HG02610 (cell line): ENCODE measurements around the gene CYP3A4.
"Not testable (repeated sequence)": the region's sequence is repeated elsewhere in the genome, so short reads cannot be mapped to it uniquely, and the experiment has no call there.

Source experiments
- ATAC-seq: cut with Tn5 transposase; IDR thresholded peaks from one replicate; pipeline ENCODE4 v1.9.1; 2021; ENCODE audit warnings: mild to moderate bottlenecking, moderate library complexity; ENCODE audit not compliant: unreplicated experiment

The CYP3A4 gene

DNA sequence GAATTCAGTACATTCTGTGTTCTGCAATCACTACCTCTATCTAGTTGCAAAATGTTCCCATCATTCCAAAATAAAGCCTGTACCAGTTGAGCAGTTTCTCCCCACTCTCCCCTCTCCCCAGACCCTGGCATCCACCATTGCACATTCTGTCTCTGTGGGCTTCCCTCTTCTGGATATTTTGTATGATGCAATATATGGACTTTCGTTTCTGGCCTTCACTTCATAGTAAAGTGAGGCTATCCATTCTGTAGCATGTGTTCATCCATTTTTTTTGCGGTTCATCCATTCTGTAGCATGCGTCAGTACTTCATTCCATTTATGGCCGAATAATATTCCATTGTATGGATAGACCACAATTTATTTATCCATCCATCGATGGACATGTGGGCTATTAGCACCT, 9.5 kb upstream of the CYP3A4 start:
- no peak for ATAC-seq

DNA sequence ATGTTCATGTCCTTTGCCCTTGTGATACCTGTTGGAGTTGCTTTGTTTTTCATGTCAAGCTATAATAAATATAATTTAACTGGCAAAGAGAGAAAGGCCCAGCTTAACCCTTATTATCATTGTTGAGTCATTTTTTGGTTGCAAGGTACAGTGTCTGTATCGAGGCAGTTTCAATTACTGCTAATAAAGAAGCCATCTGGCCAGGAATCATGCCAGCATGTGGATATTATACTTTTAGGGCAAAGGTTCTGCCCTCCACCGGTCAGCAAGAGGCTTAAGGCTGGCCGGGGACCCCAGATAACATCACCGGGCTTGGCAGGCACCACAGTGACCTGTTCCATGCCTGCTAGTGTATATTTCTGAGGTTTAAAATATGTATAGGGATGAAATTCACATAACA, 9.0 kb upstream of the CYP3A4 start:
- ATAC-seq = no peak

DNA sequence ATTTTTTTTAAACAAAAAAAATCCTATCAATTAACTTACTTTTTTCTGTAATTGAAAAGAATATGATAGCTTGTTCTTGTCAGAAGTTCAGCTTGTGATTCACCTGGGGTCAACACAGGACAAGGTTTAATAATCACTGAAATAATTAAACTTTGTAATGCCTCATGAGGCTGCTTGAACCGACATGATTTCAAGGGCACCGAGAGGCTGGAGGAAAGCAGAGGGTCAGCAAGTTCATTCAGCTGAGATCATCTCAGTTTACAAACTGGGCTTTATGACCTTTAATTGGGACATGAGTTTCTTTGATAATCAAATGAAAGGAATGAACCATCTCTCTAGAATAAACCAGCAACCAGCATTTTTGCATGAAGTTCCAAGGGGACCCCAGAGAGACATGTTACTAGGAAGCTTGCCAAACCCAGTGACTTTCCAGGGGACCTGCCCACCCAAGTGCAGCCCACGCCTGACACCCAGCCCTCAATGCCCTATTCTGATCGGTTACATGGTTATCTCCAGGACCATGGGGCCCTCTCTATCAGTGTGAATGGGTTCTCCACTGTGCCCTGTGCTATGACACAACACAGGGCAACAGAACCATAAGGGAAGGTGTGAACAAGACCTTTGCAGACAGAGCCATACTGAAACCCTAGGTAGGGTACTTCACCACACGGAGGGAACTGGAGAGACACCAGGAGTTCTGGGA, 7.8 kb upstream of the CYP3A4 start:
- ATAC-seq = no peak

DNA sequence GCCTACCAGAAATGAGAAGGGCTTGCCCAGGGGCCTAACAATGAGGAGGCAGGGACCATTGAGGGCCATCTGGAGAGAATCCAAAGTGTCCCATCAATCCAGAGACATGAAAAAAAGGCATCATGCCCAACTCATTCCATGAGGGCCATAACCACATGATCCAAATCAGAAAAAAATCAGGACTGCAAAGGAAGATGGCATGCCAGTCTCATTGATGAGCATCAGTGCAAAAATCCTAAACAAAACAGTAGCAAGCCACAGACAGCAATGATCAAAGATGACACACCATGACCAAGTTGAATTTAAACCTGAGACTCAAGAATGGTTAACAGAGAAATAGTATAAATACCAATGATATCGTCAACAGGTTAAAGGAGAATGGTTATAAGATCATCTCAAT, 7.0 kb upstream of the CYP3A4 start:
- no peak for ATAC-seq

DNA sequence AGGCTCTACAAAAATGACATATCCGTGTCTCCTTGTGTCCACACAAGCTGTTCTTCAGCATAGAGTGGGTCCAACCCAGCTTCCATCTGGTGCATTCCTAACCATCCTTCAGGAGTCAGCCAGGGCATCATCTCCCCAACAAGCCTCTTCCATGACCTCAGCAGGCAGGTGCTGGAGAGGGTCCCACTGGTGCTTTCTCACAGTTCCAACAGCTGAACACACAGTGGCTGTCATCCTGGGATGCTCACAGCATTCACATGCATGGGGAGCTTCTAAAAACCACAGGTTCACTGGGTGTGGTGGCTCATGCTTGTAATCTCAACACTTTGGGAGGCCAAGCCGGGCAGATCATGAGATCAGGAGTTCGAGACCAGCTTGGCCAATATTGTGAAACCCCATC, 6.4 kb upstream of the CYP3A4 start:
- no peak for ATAC-seq

DNA sequence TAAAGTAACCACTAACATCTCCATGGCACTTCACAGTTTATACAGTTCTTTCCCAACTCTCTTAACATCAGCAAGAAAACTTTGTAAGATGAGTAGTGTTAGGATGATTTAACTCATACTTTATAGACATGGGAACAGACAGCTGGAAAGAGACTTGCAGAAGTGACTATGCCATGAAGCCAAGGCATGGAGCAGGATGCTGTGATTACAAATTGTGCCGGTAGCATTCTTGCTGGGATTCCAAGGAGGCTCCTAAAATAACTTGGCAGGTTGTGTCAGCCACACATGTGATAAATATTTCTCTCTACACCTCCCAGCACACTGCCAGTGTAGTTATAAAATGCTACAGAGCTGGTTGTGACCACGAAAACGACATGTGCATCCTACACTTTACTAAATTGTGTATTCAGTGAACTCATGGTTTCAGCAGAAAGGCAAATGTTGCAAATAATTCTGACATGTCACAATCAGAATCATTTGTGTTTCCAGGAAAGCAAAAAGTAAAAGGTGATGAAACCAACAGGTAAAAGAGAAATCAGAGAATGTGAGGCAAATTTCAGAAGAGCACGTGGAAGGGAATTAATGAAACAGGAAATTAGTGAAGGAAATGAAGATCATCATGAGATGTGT, 5.6 kb upstream of the CYP3A4 start:
- no peak for ATAC-seq

DNA sequence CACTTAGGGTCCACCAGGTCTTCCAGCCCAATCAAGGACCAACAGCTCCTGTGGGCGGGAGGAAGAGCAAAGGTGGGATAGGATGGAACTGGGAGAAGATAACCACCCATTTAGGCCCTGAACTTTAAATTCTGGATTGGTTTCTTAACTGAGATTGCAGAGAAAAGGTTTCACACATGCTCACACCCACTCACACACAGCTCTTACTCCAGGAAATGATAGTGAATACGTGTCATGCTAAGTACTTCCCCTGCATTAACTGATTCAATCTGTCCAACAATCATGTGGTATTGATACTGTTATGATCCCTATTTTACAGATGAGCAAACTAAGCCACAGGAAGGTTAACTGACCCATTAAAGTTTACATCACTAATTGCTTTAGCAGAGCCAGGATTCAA, 4.6 kb upstream of the CYP3A4 start:
- no peak for ATAC-seq

DNA sequence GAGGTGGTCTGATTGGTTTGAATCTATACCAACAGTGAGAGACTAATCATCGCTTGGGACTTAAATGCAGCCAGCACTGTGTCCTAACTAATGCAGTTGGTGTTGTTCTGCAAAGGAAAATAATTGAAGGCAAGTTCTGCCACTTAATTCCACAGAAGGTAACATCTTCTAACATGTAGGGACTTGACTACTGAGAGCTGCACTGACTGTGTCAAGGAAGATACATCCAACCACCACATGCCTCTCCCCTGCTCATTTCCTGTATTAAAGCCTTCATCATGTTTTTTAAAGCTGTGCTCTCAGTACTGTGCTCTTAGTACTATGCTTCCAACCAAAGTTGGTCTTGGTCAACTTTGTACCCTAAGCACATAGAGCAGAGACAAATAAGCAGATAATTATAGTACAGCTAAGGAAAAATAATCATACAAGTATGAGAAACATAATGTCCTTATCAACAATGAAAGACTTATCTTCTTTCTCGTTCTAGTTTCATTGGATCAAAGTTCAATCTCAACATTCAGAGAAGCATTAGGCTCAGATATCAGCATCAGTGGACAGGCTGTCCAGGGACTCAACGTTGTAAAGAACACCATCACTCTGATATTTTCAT, 2.8 kb upstream of the CYP3A4 start:
- no peak for ATAC-seq

DNA sequence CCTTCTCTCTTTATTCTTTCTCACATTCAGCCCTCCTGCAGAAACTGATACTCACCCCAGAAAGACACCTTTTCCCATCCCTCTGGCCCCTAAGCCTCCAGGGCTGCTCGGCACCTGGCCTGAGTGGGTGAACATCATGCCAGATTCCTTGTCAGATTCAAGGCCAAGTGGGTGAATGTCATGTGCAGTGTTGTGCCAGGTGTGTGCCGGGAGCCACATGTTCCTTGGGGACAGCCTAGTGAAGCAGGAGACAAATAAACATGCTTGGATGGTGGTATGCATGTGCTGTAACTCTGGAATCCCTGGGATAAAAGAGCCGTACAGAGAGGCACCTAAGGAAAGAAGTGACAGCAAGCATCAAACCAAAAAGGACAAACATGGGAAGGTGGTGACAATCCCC, 1.7 kb upstream of the CYP3A4 start:
- not testable (repeated sequence) for ATAC-seq

DNA sequence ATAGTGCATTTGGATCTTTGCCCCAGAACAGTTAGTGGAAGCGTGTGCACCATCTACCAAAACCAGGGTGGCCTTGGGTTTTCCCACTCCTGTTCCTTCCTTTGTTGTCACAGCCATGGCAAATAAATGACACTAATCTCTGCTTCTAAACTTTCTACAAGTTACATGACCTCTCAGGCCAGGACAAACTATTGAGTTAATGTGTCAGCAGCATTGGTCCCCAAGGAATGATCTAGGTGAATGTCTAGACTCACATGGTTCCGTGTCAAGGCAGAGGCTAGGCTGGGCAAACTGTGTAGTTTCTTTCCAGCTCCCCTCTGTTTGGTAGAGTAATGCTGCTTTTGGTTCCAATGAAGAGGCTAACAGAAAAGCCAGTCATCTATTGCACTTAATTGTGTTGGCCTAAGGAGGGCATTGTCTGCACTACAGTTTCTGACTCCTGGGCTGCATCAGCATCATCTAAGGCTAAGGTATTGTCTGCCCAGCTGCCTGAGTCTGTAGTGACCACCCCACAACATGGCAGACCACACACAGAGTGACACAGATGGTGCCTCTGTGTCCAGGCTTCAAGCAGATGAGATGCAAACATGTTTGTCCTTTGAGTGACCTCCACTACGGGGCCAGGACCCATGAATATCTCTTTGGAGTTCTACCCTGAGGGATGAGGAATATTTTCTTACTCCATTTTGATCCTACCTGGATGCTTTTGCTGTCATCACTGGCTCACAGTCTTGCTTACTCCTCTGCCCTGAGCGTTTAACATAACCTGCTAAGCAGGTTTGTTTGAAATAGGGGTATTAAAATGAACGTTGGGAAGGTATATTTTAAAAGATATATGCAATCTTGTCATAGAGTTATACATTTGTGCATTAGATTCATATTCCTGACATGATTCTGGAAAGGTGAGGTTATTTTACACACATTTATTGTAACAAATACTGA, 1.7 kb downstream of the CYP3A4 start:
- no peak for ATAC-seq

DNA sequence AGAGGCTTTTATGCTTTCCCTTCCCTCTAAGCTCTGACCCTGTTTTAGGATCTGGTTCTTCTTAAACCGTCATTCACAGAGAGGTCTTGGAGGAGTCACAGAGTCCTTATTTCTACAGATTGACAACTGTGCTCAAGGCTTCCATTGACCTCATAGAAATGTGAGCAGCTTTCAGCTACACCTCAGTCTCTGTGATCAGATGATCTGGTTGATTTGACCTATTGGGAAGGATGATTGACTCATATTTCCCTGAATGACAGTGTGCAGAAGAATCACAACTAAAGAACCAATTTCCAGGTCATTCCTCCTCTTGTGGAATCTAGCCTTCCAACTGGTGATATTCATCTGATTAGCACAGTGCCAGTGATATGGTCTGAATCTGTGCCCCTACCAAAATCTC, 3.4 kb downstream of the CYP3A4 start:
- no peak for ATAC-seq

DNA sequence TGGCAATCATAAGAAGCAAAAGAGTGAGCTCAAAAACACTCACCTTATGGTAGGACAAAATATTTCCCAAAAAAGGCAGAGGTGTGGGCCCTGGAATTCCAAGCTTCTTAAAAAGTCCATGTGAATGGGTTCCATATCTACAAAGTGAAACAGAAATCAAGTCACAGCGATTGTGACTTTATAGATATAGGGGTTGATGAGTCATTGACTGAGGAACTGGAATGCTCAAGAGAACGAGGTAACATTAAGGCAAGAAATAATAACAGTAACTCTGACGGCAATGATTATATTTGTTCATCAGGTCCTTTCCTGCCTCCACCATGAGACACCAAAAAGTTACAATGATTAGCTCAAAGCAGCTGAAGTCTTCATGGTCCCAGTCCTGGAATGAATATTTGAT, 4.0 kb downstream of the CYP3A4 start:
- ATAC-seq = no peak

DNA sequence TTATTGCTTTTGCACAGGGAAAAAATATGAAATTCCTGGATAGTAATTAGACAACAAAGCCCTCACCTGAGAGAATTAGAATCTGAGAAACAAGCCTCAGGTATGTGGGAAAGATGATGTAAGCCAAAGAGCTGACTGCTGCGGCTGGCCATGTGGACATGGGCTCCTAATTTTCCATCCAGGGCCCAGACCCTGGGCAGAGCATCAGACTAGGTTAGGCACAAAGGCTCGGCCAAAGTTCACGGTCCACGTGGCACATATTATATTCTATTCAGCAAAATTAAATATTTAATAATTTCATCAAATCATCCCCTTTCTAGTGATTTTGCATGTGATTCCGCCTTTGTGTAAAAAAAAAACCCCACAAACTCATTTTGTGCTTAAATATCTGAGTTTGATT, 5.1 kb downstream of the CYP3A4 start:
- ATAC-seq = no peak

DNA sequence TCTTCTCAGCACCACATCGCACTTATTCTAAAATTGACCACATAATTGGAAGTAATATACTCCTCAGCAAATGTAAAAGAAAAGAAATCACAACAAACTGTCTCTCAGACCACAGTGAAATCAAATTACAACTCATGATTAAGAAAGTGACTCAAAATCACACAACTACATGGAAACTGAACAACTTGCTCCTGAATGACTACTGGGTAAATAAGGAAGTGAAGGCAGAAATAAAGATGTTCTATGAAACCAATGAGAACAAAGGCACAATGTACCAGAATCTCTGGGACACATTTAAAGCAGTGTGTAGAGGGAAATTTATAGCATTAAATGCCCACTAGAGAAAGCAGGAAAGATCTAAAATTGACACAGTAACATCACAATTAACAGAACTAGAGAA, 10.6 kb downstream of the CYP3A4 start:
- not testable (repeated sequence) for ATAC-seq

DNA sequence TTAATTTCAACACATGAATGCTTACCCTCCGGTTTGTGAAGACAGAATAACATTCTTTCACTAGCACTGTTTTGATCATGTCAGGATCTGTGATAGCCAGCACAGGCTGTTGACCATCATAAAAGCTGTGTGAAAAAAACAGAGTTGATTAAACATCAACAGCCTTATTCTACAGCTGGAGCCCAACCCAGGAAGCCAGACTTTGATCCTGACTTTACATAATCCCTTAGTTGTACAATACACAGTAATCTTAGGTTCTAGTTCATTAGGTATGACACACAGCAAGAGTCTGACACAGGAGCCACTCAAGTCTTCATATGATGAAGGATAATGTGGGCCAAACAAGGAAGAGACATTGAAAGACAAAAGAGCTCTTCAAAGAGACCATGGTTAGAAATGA, 11.4 kb downstream of the CYP3A4 start:
- ATAC-seq = no peak

DNA sequence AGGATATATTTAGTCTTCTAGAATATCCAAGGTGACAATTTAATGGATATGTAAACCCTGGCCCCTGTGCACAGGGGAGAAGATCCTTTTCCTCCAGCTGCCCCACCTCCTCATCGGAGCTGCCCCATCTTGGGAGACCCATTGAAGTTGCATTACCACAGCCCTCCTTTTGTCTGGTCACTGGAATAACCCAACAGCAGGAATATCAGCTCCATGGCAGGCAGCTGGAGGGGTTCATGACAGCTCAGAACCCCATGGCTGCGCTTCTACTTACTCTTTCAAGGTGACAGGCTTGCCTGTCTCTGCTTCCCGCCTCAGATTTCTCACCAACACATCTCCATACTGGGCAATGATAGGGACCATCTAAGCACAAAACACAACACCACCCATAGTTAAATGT, 14.5 kb downstream of the CYP3A4 start:
- ATAC-seq = not testable (repeated sequence)

DNA sequence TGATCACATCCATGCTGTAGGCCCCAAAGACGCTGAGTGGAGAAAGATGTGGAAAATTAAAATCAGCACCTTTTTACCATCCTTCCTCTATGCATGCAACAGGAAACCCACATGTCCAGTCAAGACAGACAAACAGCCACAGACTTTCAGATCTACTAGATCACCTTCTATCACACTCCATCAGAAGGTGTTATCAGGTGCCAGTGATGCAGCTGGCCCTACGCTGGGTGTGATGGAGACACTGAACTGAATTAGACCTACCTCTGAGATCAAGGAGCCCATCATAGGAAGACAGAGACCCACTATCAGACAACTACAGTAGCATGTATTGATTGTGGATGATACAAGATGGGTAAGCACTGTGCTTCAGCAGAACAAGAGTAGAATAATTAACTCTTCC, 15.5 kb downstream of the CYP3A4 start:
- no peak for ATAC-seq

DNA sequence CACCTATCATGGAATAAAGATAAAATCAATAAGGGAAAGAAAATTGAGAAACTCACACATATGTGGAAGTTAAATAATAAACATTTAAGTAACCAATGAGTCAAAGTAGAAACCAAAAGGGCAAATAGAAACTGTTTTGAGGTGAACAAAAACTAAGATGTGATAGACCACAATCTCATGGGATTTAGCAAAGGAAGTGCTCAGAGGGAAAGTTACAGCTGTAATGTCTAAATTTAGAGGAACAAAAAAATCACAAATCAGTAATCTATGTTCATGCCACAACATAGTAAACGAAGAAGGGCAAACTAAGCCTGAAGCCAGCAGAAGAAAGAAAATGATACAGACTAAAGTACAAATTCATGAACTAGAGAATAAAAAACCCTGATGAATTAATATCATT, 16.3 kb downstream of the CYP3A4 start:
- ATAC-seq = peak; percentile 83

DNA sequence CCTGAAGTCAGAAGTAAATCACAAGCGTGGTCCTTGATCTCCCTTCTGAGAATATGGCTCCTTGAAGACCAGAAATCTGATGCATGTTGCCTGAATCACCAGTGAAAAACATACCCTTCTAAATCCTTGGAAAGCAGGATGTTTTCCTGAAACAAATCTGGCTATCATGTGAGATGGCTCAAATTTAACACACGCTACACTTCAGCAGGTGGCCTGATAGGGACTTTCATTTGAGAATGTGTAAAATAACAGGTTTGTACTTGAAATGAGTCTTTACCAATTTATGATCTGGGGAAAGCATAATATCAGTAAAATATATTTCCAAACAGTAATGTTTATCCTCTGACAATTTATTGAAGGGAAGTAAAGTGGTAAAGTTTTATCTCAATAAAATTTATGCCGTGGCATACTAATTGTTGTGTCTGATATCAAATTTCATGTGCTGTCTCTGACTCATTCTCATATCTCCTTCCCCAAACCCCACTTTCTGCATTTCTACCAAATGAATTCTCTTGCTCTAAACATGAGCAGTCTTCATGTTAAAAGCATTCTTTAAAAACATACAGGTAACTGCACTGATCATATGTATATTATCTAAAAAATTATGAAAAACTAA, 17.4 kb downstream of the CYP3A4 start:
- ATAC-seq = no peak

DNA sequence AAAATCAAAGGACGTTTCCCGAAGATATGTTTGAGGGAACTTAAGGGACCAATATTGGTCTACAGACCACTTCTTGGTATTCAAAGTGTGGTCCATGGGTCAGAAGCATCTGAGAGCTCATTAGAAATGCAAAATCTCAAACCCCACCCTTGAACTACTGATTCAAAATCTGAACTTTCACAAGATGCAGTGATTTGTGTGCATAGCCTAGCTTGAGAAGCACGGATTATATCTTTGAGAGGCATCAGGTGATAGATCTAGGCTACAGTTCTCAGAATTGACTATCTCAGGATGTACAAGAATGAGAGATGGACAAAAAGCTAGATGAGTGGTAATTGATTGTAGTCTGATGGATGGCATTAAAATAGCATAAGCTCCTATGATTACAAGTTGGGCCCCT, 19.5 kb downstream of the CYP3A4 start:
- no peak for ATAC-seq
